AG04449 (cell line): ENCODE data around the gene TMEM8B.

ENCODE experiments used
- CTCF ChIA-PET: fragments of 350-600 bp; formaldehyde crosslinking; extraction: SDS; loops from one replicate; lab custom pipeline; 2021; ENCODE audit warnings: antibody characterized with exemption; lab: Yijun Ruan, JAX
- POLR2A ChIA-PET: fragments of 400-600, 350-600 bp; formaldehyde crosslinking; extraction: SDS; loops from one replicate; lab custom pipeline; 2020; ENCODE audit warnings: antibody characterized with exemption, inconsistent platforms; lab: Yijun Ruan, JAX
- DNase-seq: peaks from one replicate; pipeline ENCODE4 v3.0.0-alpha.2; 2010; ENCODE audit warnings: low read depth, low spot score
- H3K4me3 ChIP-seq: 2 replicates; pipeline ENCODE4 v1.5.1; 2011; ENCODE audit warnings: low read depth, mild to moderate bottlenecking, control low read depth, low read length
- CTCF ChIP-seq: IDR thresholded peaks from one replicate; pipeline ENCODE4 v1.5.1; 2011; ENCODE audit warnings: mild to moderate bottlenecking, moderate library complexity, low read length, control low read depth, inconsistent platforms; ENCODE audit not compliant: insufficient read depth; ENCODE audit errors: missing control alignments

TMEM8B gene

DNA sequence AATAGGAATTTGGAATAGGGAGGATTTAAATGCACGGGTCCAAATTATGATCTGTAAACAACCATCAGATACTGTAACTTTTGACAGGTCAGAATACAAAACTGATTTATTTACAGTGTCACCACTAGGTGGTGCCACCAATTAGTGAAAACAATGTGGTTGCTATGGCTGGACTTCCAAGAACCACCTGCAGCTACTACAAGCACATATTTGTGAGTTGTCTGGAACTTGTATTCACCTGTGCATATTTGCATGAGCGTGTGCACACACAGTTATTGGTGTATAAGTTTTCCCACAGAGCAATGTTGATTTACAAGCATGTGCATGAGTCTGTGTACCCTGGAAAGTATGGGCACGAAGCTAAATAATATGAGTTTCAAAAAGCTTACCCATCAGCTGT is 74.0 kb downstream of the TMEM8B start:
- POLR2A ChIA-PET: no interaction called here

DNA sequence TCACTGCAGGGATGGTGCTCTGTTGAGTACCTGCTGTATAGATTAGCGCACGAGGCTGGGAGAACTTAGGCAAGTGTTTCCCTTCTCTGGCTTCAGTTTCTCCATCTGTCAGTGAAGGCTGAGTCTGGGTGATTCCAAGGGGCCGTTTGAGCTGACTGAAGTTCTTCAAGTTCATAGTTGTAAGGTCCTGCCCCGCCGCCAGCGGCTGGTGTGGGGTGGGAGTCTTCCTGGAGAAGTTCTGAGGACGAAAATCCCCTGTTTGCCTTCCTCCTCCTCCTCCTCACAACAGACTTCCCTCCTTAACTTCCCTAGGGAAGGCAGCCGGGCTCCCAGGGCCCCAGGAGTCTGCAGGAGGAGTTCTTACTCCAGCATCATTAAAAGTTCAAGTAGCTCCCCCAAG is 75.3 kb downstream of the TMEM8B start:
- POLR2A ChIA-PET: no interaction called here

More for the DNA sequence above, 74.0 kb downstream of the TMEM8B start:
- CTCF ChIA-PET: interaction anchor here (0.7 to 12.6 kb wide), 33 partner anchors 9 to 135 kb away, joined by 3 to 207 read pairs (median 7); partner anchors contain the start of gene SPAG8
- DNase-seq: no peak
- TF ChIP-seq CTCF: peak; percentile 46
- H3K4me3 ChIP-seq: no peak overlapping the region

GRCh38 chr9:35905051-35905781 is 76.2 kb downstream of the TMEM8B start:
- no peak for DNase-seq
- TF ChIP-seq CTCF: no peak
- ChIA-PET POLR2A (interaction anchor here (0.6 to 2.6 kb wide), 8 partner anchors 15 to 135 kb away, joined by 3 to 13 read pairs (median 4); partner anchors contain the start of gene RECK), CTCF (interaction anchor here (0.7 to 12.6 kb wide), 19 partner anchors 8 to 117 kb away, joined by 3 to 207 read pairs (median 5); partner anchors contain the start of gene HINT2)
- H3K4me3 ChIP-seq: no peak overlapping the region

More for the DNA sequence above, 75.3 kb downstream of the TMEM8B start:
- CTCF ChIA-PET: interaction anchor here (0.7 to 12.6 kb wide), 16 partner anchors 10 to 149 kb away, joined by 3 to 207 read pairs (median 8); partner anchors contain the start of gene HINT2
- H3K4me3 ChIP-seq: no peak overlapping the region
- no peak for DNase-seq
- no peak for TF ChIP-seq CTCF

- H3K4me3 ChIP-seq: 0 out of 2 replicates have a peak within 1 kb of the TSS, but pooled peaks have one; percentile 36
- DNase-seq: peak; percentile 69
- ChIA-PET POLR2A (interaction anchor here (0.6 to 2.6 kb wide), 12 partner anchors 14 to 178 kb away, joined by 3 to 15 read pairs (median 5); partner anchors contain the start of gene RECK), CTCF (interaction anchor here (0.8 to 12.6 kb wide), 15 partner anchors 9 to 116 kb away, joined by 3 to 207 read pairs (median 8); partner anchors contain the start of gene HINT2)
- TF ChIP-seq CTCF: no peak
Observed at GRCh38 chr9:35905912-35906679, 77.1 kb downstream of the TMEM8B start, which contains the start of gene HRCT1. TSS of gene HRCT1 (plus strand) at chr9:35906202. CDS start at chr9:35906288, 86 bp downstream.

GRCh38 chr9:35906923-35907699 is 78.1 kb downstream of the TMEM8B start:
- ChIA-PET POLR2A (interaction anchor here (0.6 to 2.6 kb wide), 12 partner anchors 13 to 283 kb away, joined by 3 to 15 read pairs (median 6); partner anchors contain the start of gene RECK), CTCF (interaction anchor here (0.8 to 12.6 kb wide), 11 partner anchors 16 to 117 kb away, joined by 3 to 207 read pairs (median 5); partner anchors contain the start of gene HINT2)
- peak; percentile 59 for DNase-seq
- H3K4me3 ChIP-seq: peak overlapping the region; percentile 36
- TF ChIP-seq CTCF: no peak
